ENCODE results near the gene DIS3L2.
"Not testable (repeated sequence)": the region's sequence is repeated elsewhere in the genome, so short reads cannot be mapped to it uniquely, and the experiment has no call there.

The DIS3L2 gene

DNA sequence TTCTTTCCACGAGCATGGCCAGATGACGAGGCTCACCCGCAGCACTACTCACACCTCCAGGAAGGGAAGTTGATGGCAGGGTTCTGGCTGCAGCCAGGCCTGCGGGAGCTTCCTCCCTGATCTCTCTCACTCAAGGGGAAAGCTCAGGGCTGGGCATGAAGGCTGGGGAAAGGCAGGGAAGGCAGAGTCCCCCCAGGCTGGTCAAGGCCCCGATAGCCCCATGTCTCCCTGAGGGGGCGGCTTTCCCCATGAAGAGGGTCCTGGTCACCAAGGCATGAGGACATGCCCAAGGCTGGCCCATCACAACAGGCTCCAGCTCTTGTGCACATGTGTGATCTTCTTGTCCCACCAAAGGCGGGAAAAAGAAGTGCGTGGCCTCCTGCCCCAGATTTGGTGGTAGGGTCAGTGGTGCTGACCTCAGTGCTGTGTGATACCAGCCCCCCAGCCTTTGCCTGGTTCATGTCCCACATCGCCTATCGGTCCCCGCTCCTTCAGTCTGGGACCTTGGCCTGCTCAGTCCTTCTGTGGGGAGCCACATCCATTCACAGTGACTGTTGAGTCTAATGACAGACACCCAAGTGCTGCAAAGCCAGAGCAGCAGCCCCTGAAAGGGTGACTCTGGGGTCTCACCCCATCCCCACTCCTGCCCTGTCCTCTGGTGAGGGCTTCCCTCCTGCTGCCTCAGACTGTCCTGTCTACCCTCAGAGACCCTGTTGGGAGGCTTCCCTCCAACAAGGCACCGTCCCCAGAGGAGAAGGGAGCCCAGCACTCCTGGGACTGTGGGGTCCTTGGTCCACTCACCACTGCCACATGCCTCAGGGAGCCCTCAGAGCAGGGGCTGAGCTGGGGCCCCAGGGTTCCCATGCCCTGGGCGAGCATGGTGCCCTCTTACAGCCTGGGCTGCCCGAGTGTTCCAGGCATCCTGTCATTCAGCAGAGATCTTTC lies 367.3 kb downstream of the DIS3L2 start:
- DNase-seq: no peak
- H3K4me1 Mint-ChIP-seq: peaks cover 19 to 29% of the 10 kb centered on the region in 2 donors
- peak overlapping the region; percentile 65 for H3K27ac Mint-ChIP-seq
- no peak for ATAC-seq (replicated peaks)
- H3K4me3 Mint-ChIP-seq: peak overlapping the region; percentile 17 to 35
- no peaks in the 10 kb centered on the region for H3K27me3 Mint-ChIP-seq
- H3K36me3 Mint-ChIP-seq: peaks cover 3 to 4% of the 10 kb centered on the region in 2 donors
- H3K9me3 Mint-ChIP-seq: no peaks in the 10 kb centered on the region

DNA sequence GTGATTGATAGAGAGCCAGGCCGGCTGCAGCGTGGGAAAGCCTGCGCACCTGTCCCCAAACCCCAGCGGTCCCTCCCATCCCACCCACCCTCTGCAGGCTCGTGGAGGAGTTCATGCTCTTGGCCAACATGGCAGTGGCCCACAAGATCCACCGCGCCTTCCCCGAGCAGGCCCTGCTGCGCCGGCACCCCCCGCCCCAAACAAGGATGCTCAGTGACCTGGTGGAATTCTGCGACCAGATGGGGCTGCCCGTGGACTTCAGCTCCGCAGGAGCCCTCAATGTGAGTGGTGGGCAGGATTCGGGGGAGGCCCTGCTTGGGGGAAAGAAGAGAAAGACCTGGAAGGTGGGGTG lies 368.2 kb downstream of the DIS3L2 start:
- no peaks in the 10 kb centered on the region for H3K27me3 Mint-ChIP-seq
- H3K4me1 Mint-ChIP-seq: peaks cover 16 to 26% of the 10 kb centered on the region in 2 donors
- H3K4me3 Mint-ChIP-seq: no peak overlapping the region
- peaks cover 6 to 8% of the 10 kb centered on the region in 2 donors for H3K36me3 Mint-ChIP-seq
- no peak for DNase-seq
- H3K27ac Mint-ChIP-seq: no peak overlapping the region
- no peaks in the 10 kb centered on the region for H3K9me3 Mint-ChIP-seq
- ATAC-seq (replicated peaks): no peak

DNA sequence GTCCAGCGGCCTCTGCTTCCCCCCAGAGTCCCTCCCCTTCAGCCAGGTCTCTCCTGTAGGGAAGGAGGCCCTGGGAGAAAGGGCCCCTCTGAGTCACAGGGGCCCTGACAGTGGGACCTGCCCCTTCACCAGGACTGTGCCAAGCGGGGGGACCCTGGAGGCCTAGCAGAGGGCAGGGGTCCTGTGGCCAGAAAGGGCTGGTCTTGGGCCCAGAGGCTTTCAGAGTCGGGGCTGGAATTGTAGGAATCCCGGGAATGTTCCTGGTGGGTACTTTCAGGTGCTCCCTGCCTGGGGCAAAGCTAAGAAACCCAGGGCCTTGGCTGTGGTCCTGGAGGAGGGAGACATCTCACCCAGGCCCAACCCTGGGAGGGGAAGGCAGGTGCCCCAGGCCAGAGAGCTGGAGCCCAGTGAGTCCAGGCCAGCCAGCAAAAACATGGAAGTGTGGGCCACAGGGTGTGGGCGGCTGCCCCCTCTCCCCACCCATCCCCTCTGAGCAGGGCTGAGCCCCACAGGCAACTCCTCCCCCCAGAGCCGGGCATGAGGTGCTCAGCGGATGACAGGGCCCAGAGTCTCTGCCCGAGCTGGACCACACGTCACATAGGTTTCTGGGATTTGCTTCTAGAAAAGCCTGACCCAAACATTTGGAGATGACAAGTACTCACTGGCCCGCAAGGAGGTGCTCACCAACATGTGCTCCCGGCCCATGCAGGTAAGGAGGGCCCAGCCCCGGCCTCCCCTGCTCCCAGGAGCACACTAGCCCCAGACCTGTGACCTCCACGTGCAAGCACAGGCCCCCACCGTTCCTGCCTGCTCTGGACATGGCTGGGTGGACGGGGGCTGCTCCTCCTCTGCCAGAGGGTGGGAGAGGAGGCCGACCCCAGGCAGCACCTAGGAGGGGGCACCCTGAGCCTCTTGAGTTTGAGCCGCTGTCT lies 368.8 kb downstream of the DIS3L2 start:
- Mint-ChIP-seq H3K36me3 (peaks cover 6 to 8% of the 10 kb centered on the region in 2 donors), H3K4me3 (no peak overlapping the region), H3K27me3 (no peaks in the 10 kb centered on the region), H3K4me1 (peaks cover 16 to 26% of the 10 kb centered on the region in 2 donors), H3K9me3 (no peaks in the 10 kb centered on the region), H3K27ac (no peak overlapping the region)
- DNase-seq (no peak), ATAC-seq (replicated peaks) (no peak)

DNA sequence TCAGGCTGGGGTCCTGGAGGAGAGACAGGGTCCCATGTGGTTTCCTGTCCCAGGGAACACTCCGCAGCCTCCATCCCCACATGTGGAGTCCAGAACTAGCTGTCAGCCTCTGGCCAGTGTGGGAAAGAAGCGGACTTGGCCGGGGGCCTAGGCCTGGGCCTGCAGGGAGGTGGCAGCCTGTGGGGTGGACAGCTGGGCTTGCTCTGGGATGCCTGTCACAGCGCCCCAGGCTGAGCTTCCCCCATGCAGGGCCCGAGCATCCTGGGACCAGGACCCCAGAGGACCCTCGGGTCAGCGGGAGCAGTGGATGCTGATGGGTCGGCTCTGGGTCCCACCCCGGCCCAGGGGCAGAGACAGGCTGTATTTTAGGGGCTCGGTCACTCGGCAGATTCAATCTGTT lies 369.5 kb downstream of the DIS3L2 start:
- ATAC-seq (replicated peaks); H3K36me3 Mint-ChIP-seq; H3K27ac Mint-ChIP-seq; H3K9me3 Mint-ChIP-seq; H3K27me3 Mint-ChIP-seq; DNase-seq; H3K4me3 Mint-ChIP-seq: not testable (repeated sequence)
- peaks cover 16 to 26% of the 10 kb centered on the region in 2 donors for H3K4me1 Mint-ChIP-seq

DNA sequence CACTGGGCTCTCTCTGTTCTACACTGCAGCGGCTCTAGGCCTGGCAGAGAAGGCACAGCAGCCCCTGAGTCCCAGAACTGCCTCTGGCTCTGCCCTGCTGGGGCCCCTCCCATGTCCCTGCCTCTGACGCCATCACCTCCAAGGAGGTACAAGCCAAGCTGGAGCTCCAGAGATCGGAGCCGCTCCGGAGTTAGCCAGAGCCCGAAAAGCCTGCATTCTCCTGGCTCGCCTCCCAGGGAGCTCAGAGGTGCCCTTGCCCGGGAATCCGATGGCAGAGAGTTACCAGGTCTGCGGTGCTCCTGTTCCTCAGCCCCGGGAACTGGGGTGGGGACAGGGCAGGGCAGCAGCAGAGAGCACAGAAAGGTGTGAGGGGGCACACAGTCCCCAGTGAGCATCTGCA lies 370.1 kb downstream of the DIS3L2 start:
- H3K27me3 Mint-ChIP-seq; DNase-seq; H3K36me3 Mint-ChIP-seq; H3K4me3 Mint-ChIP-seq; H3K9me3 Mint-ChIP-seq; H3K27ac Mint-ChIP-seq; ATAC-seq (replicated peaks): not testable (repeated sequence)
- H3K4me1 Mint-ChIP-seq: peaks cover 15 to 22% of the 10 kb centered on the region in 2 donors

DNA sequence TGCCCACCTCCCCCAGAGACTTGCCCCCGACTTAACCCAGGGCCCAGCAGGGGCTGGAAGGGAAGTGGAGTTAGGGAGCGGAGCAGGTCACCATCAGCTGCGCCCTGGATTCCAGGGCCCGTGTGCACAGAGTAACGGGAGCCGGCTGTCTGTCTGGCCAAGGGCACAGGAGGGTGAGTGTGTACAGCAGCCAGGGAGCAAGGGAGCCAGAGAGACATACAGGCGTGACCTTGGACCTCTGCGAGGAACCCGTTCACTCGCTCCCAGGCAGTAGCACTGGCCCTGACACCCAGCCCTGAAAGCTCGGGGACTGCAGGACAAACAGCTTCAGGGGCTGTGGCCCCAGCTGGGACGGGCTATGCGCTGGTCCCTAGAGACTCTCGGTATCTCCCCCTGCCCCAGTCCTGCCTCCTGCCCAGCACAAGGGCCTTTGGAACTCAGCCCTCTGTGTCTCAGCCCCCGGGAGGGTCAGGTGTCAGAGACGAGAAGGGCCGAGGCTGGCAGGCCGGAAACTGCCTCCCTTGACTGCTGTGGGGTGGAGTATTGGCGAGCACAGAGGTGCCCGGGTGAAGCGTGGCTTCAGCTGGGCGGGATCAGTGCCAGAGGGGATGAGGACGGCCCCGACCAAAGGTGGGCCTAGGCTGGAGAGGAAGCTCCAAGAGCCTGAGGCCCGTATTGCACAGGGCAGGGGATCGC lies 370.9 kb downstream of the DIS3L2 start:
- not testable (repeated sequence) for H3K4me3 Mint-ChIP-seq; ATAC-seq (replicated peaks); H3K27me3 Mint-ChIP-seq; H3K36me3 Mint-ChIP-seq; DNase-seq; H3K9me3 Mint-ChIP-seq; H3K27ac Mint-ChIP-seq
- peaks cover 11 to 15% of the 10 kb centered on the region in 2 donors for H3K4me1 Mint-ChIP-seq

DNA sequence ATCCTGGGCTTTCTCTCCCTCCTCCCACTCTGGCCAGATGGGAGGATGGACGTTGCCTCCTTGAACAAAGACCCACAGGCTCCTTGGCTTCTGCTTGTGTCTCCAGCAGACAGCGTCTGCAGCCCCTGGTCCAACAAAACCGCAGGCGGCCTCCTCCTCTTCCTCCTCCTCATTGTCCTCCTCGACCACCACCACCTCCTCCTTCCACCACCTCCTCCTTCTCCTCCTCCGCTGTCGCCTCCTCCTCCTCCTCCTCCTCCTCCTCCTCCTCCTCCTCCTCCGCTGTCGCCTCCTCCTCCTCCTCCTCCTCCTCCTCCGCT lies 371.4 kb downstream of the DIS3L2 start:
- H3K36me3 Mint-ChIP-seq: peaks cover 9 to 10% of the 10 kb centered on the region in 2 donors
- H3K27ac Mint-ChIP-seq: no peak overlapping the region
- ATAC-seq (replicated peaks) (no peak), DNase-seq (no peak)
- peaks cover 7 to 10% of the 10 kb centered on the region in 2 donors for H3K4me1 Mint-ChIP-seq
- H3K9me3 Mint-ChIP-seq: no peaks in the 10 kb centered on the region
- no peak overlapping the region for H3K4me3 Mint-ChIP-seq
- no peaks in the 10 kb centered on the region for H3K27me3 Mint-ChIP-seq

DNA sequence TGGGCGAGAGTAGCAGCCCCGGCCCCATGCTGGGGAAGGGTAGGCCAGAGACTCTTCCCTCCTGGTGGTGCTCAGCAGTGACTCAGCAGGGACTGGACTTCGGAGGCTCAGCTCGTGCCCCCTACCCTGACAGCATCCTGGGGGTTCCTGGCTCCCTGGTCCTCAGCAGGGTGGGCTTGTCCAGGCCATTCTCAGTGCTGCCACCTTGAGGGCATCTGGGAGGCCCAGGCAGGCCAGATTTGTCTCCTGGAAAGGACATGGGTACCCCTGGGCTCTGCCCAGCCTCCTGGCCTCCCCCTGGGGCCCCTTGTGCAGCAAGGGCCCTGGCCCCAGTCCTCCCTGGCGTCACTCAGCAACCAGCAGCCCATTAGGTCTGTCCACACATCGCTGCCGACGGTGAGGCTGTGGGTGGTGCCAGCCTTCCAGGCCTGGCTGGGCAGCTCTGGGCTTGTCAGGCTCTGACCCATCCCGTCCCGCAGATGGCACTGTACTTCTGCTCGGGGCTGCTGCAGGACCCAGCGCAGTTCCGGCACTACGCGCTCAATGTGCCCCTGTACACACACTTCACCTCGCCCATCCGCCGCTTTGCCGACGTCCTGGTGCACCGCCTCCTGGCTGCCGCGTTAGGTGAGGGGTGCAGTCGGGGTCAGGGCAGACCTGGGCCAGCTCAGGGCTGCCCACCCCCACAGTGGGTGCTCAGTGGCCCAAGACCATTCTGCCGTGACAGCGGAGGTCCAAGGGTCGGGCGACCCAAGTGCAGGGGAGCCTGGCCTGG lies 372.0 kb downstream of the DIS3L2 start:
- no peak for ATAC-seq (replicated peaks)
- Mint-ChIP-seq H3K9me3 (no peaks in the 10 kb centered on the region), H3K36me3 (peaks cover 9 to 10% of the 10 kb centered on the region in 2 donors), H3K4me3 (no peak overlapping the region), H3K27me3 (no peaks in the 10 kb centered on the region), H3K27ac (no peak overlapping the region), H3K4me1 (peaks cover under 1 to 3% of the 10 kb centered on the region in 2 donors)
- DNase-seq: no peak

DNA sequence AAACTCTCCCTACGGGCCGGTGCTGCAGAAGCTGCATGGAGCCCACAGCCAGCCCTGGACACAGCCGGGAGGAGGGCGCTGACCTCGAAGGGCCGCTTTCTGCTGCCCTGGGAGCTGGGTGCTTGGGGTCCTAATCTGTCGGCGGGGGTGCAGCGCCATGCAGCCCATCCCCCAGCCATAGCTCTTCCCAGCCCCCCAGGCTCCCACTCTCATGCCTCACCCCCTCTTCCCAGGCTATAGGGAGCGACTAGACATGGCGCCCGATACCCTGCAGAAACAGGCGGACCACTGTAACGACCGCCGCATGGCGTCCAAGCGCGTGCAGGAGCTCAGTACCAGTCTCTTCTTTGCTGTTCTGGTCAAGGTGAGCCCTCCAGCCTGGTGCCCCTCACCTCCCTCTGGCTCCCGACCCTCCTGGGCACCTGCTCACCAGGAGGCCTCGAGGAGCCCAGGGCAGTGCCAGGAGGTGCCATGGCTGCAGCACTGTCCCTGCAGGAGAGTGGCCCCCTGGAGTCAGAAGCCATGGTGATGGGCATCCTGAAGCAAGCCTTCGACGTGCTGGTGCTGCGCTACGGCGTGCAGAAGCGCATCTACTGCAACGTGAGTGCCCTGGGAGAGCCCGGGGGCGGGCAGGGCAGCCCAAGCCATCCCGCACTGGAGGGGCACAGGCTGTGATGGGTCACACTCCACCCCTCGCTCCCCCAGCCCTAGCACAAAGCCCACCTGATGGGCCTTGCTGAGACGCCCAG lies 372.8 kb downstream of the DIS3L2 start:
- H3K27me3 Mint-ChIP-seq; H3K4me3 Mint-ChIP-seq; H3K9me3 Mint-ChIP-seq; DNase-seq; H3K4me1 Mint-ChIP-seq; ATAC-seq (replicated peaks); H3K27ac Mint-ChIP-seq: not testable (repeated sequence)
- peaks cover 9 to 17% of the 10 kb centered on the region in 2 donors for H3K36me3 Mint-ChIP-seq

DNA sequence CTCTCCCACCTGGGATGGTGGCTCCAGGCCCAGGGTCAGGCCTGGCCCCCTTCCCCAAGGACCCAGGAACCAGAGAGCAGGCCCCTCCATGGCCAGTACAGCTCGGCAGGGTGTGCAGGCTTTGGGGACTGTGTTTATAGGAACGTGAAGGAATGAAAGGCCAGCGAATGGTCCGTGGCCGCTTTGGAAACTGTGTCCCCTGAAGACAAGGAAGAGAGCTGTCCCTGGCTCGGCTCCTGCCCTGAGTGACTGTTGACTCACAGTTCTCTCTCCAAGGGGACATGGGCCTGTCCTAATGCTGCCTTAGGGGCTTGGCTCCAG lies 373.3 kb downstream of the DIS3L2 start:
- H3K36me3 Mint-ChIP-seq: peaks cover 9 to 21% of the 10 kb centered on the region in 2 donors
- not testable (repeated sequence) for H3K9me3 Mint-ChIP-seq; H3K27me3 Mint-ChIP-seq; ATAC-seq (replicated peaks); H3K27ac Mint-ChIP-seq; DNase-seq; H3K4me3 Mint-ChIP-seq; H3K4me1 Mint-ChIP-seq

DNA sequence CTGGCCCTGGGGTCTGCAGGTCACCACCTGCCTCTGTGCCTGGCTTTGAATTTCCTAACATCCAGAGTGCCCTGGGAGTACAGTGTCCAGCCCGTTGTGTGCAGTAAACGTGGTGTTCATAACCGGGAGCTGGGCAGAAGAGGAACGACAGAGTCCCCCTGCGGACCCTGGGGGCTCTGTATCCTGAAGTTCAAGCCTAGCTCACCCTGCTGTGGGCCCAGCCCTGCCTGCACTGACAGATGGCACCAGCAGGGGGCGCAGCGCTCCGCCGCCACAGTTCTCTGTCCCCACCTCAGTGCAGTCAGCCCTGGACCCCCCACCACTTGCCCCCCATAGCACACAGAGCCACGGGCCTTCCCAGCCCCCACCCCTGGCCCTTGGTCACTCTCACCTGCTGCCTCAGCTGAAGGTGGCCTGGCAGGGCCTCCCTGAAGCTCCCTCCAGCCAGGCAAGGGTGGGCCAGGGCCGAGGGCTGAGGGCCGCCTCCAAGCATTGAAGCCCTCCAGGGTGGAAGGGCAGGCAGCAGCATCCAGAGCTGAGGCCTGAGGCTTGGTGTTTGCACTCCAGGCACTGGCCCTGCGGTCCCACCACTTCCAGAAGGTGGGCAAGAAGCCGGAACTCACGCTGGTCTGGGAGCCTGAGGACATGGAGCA lies 373.8 kb downstream of the DIS3L2 start:
- DNase-seq, H3K27me3 Mint-ChIP-seq, H3K4me3 Mint-ChIP-seq, H3K9me3 Mint-ChIP-seq, H3K27ac Mint-ChIP-seq, H3K4me1 Mint-ChIP-seq: not testable (repeated sequence)
- peaks cover 9 to 23% of the 10 kb centered on the region in 2 donors for H3K36me3 Mint-ChIP-seq
- peak; percentile 66 to 77 for ATAC-seq (replicated peaks)

DNA sequence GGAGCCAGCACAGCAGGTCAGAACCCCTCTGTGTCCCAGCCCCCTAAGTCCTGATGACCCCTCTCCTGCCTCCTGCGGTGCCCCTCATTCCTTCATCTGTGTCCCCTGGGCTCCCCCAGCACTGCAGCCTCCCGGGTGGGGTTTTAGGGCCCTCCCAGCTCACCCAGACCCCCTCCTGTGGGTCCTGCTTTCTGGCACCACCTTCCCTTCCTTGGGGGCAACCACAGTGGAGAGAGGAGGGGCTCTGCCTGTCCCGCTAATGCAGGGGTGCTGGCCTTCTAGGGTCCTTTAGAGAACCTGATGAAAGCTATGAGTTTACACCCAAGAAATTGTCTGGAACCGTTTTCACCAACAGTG lies 374.3 kb downstream of the DIS3L2 start:
- Mint-ChIP-seq H3K9me3 (no peaks in the 10 kb centered on the region), H3K4me1 (no peaks in the 10 kb centered on the region), H3K27ac (no peak overlapping the region), H3K36me3 (peaks cover 9 to 27% of the 10 kb centered on the region in 2 donors), H3K27me3 (no peaks in the 10 kb centered on the region), H3K4me3 (no peak overlapping the region)
- no peak for ATAC-seq (replicated peaks)
- no peak for DNase-seq

DNA sequence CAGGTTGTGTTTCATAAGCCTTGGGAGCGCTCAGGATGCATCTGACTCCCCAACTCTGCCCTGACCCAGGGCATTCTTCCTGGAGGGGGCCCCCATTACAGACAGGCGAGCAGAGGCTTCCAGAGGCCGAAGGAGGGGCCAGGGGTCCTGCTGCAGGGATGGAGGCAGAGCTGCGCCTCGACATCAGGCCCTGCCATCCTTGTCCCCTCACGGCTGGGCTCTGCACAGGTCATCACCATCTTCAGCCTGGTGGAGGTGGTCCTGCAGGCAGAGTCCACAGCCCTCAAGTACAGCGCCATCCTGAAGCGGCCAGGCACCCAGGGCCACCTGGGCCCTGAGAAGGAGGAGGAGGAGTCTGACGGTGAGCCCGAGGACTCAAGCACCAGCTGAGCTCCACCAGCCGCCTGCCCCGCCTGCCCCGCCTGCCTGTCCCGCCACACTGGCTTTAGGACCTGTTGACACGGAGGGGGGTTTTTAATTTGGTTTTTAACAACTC lies 374.8 kb downstream of the DIS3L2 start:
- peaks cover 8 to 30% of the 10 kb centered on the region in 2 donors for H3K36me3 Mint-ChIP-seq
- no peak overlapping the region for H3K4me3 Mint-ChIP-seq
- no peaks in the 10 kb centered on the region for H3K9me3 Mint-ChIP-seq
- no peaks in the 10 kb centered on the region for H3K27me3 Mint-ChIP-seq
- DNase-seq (no peak), ATAC-seq (replicated peaks) (no peak)
- no peak overlapping the region for H3K27ac Mint-ChIP-seq
- no peaks in the 10 kb centered on the region for H3K4me1 Mint-ChIP-seq
